Fibroblast of pulmonary artery (primary cell): Measurements from ENCODE around the gene ZNF423.

ENCODE experiments used
- DNase-seq: peaks from one replicate; pipeline ENCODE4 v3.0.0-alpha.2; 2010; ENCODE audit warnings: low read depth
- H3K4me3 ChIP-seq: replicated peaks from 2 replicates; pipeline ENCODE4 v1.5.1; 2011; ENCODE audit warnings: low read depth, mild to moderate bottlenecking, control low read depth, low read length, moderate library complexity
- TF ChIP-seq, protein P1 (sequence below): IDR thresholded peaks from 2 replicates; pipeline ENCODE4 v1.5.1; 2011; ENCODE audit warnings: mild to moderate bottlenecking, control low read depth, low read length, inconsistent platforms; ENCODE audit errors: missing control alignments

ZNF423 gene

DNA sequence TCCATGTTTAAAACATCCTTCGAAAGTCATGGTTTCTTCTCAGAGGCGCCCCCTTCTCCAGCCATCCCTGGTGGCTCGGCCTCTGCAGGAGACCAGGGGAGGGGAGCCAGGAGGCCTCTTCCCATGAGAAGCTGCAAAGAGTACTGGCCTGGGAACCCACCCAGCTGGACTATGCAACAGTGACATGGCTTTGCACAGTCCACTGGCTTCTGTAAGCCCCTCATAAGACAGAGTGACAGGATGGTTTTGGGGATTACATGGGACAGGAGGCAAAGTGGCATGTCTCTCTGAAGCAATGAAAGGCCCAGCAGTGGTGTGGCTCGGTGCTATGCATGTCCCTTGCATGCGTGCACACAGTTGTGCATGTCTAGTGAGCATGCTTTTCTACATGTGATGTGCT, 382.8 kb downstream of the ZNF423 start:
- DNase-seq, result no peak
- TF ChIP-seq, protein P1, sequence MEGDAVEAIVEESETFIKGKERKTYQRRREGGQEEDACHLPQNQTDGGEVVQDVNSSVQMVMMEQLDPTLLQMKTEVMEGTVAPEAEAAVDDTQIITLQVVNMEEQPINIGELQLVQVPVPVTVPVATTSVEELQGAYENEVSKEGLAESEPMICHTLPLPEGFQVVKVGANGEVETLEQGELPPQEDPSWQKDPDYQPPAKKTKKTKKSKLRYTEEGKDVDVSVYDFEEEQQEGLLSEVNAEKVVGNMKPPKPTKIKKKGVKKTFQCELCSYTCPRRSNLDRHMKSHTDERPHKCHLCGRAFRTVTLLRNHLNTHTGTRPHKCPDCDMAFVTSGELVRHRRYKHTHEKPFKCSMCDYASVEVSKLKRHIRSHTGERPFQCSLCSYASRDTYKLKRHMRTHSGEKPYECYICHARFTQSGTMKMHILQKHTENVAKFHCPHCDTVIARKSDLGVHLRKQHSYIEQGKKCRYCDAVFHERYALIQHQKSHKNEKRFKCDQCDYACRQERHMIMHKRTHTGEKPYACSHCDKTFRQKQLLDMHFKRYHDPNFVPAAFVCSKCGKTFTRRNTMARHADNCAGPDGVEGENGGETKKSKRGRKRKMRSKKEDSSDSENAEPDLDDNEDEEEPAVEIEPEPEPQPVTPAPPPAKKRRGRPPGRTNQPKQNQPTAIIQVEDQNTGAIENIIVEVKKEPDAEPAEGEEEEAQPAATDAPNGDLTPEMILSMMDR, result no peak
- H3K4me3 ChIP-seq, result no peak overlapping the region

DNA sequence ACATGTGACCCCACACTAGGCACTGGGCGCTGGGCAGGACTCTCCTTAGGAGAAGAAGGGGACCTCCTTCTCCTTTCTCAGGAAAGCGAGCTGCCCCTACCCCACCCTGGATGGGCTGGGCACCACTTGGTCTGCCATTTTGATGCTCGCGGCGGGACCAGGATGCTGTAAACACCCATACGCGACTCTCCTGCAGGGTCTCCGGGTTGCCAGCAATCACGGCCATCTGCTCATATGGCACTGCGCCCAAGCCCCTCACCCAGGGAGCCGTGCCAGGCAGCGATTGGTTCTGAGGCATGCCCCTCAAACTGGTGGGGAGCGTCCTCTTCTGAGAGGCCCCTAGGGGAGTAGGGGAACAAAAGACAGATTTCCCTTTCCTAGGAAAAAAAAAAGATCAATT, 383.3 kb downstream of the ZNF423 start:
- TF ChIP-seq, protein P1, result no peak
- no peak overlapping the region for H3K4me3 ChIP-seq
- no peak for DNase-seq

DNA sequence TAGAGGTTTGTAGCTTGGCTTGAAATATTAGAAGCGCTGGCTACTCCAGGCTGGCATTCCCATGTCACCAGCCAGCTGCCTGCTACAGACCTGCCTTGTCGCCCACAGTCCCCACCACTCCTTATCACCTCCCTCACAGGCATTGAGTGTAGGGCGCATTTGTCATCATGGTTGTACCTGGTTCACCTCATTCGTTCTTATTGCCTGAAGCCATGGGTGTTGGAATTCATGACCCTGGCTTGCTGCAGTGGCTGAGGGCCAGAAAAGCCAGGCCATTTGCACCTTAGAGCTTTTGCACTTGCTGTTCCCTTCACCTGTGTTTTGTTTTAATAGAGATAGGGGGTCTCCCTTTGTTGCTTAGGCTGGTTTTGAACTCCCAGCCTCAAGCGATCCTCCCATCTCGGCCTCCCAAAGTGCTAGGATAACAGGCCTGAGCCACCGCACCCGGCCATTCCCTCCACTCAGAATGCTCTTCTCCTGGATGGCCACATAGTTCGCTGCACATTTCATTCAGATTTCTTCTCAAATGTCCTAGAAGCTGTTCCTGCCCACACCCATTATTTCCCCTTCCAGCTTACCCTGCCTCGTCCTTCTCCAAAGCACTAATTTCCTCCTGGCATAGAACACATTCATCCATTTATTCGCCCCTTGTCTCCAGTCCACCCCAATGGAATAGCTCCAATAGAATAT, 384.7 kb downstream of the ZNF423 start:
- DNase-seq, result no peak
- no peak overlapping the region for H3K4me3 ChIP-seq
- TF ChIP-seq, protein P1, result no peak

DNA sequence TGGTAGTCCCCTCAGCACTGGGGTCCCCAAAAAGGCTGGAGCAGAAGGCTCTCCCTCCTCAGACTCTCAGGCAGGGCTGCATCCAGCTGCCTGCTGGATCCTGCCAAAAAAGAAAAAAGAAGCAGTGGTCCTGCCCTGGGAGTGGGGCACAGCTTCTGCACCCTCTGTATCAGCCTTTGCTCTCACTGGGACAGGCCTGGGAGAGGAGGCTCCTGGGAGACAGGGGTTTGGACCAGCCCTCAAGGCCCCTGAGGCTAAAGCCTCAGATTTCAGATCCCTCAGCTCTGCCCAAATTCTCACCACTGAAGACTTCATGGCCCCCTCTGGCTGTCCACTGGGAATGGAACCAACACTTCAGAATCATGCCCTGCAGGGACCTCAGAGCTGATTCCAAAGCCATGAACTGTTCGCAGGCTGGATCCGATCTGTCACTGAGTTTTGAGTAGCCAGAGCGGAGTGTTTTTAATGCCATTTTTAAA, 385.4 kb downstream of the ZNF423 start:
- DNase-seq, result no peak
- TF ChIP-seq, protein P1, result no peak
- no peak overlapping the region for H3K4me3 ChIP-seq

DNA sequence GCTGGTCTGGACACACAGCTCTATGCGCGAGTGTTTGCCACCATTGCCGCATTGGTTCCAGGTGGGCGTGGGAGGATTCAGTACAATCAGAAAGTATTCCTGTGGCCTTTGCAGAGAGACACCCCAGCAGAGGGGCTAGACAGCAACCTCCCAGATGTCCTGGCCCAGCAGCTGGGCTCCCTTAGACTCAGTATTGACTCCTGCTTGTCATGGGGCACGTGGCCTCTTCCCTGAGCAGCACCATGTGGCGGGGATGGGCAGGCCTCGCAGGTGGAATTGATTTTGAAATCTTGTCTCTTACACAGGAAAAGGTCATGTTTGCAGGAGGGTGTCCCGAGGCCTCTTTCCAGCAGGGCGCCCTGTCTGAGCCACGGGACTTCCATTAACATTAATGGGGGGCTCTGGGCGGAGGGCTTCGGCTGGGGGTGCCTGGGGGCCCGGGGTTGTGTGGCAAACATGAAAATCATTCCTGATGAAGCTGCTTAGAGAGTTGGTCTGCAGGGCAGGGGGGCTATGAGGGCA, 385.9 kb downstream of the ZNF423 start:
- no peak overlapping the region for H3K4me3 ChIP-seq
- TF ChIP-seq, protein P1, result no peak
- DNase-seq, result no peak

- TF ChIP-seq, protein P1, result no peak
- DNase-seq, result no peak
- no peak overlapping the region for H3K4me3 ChIP-seq
These were observed 386.6 kb downstream of the ZNF423 start for GRCh38 chr16:49469311-49469670.
